ENCODE results near the gene MEF2A.

DNA sequence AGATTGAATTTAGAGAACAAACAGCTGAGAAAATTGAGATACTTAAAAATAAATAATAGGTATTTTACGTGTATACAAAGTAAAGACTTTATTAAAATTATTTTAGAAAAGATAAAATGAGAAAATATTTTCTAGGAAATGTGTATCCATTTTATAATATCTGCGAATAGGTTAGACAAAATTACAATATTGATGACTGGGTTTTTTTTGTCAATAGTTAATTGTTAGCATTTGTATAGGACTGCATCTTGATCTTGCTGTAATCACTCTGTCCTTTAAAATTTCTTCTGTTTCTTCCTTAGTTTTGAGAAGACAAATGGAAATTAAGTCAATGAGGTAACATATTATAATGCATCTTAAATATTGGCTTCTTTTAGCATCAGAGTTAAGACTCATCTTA, 50.3 kb downstream of the MEF2A start:
- TF ChIP-seq, protein P1, sequence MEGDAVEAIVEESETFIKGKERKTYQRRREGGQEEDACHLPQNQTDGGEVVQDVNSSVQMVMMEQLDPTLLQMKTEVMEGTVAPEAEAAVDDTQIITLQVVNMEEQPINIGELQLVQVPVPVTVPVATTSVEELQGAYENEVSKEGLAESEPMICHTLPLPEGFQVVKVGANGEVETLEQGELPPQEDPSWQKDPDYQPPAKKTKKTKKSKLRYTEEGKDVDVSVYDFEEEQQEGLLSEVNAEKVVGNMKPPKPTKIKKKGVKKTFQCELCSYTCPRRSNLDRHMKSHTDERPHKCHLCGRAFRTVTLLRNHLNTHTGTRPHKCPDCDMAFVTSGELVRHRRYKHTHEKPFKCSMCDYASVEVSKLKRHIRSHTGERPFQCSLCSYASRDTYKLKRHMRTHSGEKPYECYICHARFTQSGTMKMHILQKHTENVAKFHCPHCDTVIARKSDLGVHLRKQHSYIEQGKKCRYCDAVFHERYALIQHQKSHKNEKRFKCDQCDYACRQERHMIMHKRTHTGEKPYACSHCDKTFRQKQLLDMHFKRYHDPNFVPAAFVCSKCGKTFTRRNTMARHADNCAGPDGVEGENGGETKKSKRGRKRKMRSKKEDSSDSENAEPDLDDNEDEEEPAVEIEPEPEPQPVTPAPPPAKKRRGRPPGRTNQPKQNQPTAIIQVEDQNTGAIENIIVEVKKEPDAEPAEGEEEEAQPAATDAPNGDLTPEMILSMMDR (IDR thresholded peaks at IDR 0.05), result no peak
- TF ChIP-seq POLR2A (IDR thresholded peaks at IDR 0.05), result no peak

Measured in lower leg skin (tissue), 3 donors.